Natural killer cell (primary cell): ENCODE data around the gene HSPA1A. TPM values are rescaled to one million over a fixed set of nuclear protein-coding genes. Genes with fewer than 3 reads are reported as not detected.

ENCODE experiments used
- ATAC-seq, 3 donors: fragments of 150-1000 bp in 2 of 3; fragments of 200-7000 bp in 1 of 3; cut with Tn5 transposase; 1 replicate in 1 of 3; 2 replicates in 2 of 3; pipeline ENCODE4 v1.10.0; 2021; ENCODE audit warnings: mild to moderate bottlenecking in 2 of 3, moderate library complexity in 2 of 3
- DNase-seq, 2 donors: peaks; one replicate each; pipeline versions ENCODE4 v3.0.0 to v3.0.0-alpha.2; 2013 to 2021; ENCODE audit warnings: mixed read lengths in 1 of 2
- H3K27ac ChIP-seq: one replicate; pipeline ENCODE4 v1.5.1; 2013; ENCODE audit warnings: mild to moderate bottlenecking, low read length
- H3K27me3 ChIP-seq: one replicate; pipeline ENCODE4 v1.6.1; 2013; ENCODE audit warnings: low read length; ENCODE audit not compliant: control insufficient read depth, insufficient read depth
- H3K36me3 ChIP-seq: one replicate; pipeline ENCODE4 v1.6.1; 2013; ENCODE audit warnings: low read length; ENCODE audit not compliant: control insufficient read depth, insufficient read depth
- H3K4me1 ChIP-seq: one replicate; pipeline ENCODE4 v1.6.1; 2013; ENCODE audit warnings: low read length; ENCODE audit not compliant: control insufficient read depth, insufficient read depth
- H3K4me3 ChIP-seq: one replicate; pipeline ENCODE4 v1.5.1; 2013; ENCODE audit warnings: low read length
- H3K9me3 ChIP-seq: one replicate; pipeline ENCODE4 v1.6.1; 2013; ENCODE audit warnings: low read length; ENCODE audit not compliant: control insufficient read depth, insufficient read depth
- H3K27ac Mint-ChIP-seq, 2 donors: one replicate each; pipeline ENCODE4 v1.8.0; 2022; ENCODE audit warnings: mild to moderate bottlenecking in 2 of 2, mixed read lengths in 2 of 2, moderate library complexity in 1 of 2
- H3K27me3 Mint-ChIP-seq, 2 donors: one replicate each; pipeline ENCODE4 v1.8.0; 2022; ENCODE audit warnings: low read depth in 2 of 2, mixed read lengths in 2 of 2
- H3K36me3 Mint-ChIP-seq: one replicate; pipeline ENCODE4 v1.8.0; 2022; ENCODE audit warnings: mixed read lengths
- H3K4me1 Mint-ChIP-seq, 2 donors: one replicate each; pipeline ENCODE4 v1.8.0; 2022; ENCODE audit warnings: mixed read lengths in 2 of 2
- H3K4me3 Mint-ChIP-seq: one replicate; pipeline ENCODE4 v1.8.0; 2022; ENCODE audit warnings: mild to moderate bottlenecking, moderate library complexity, mixed read lengths
- H3K9me3 Mint-ChIP-seq, 2 donors: one replicate each; pipeline ENCODE4 v1.8.0; 2022; ENCODE audit warnings: mixed read lengths in 2 of 2
- CTCF ChIP-seq: fragments of 200-600 bp; IDR thresholded peaks from one replicate; pipeline ENCODE4 v1.8.0; 2022; ENCODE audit warnings: antibody characterized with exemption
- WGBS: methylation state at CpG from one replicate; pipeline ENCODE4 v1.1.7; 2013; ENCODE audit warnings: missing lambda C conversion rate; ENCODE audit not compliant: insufficient coverage; 5-methylcytosine and 5-hydroxymethylcytosine counted together
- intact Hi-C: fragments of 100-400 bp; cut with micrococcal nuclease; formaldehyde crosslinking; loops from one replicate; pipeline ENCODE4 v1.14.2; 2022
- total RNA-seq, 4 donors: library from RNA; stranded (reverse); fragments of 120-200 nt in 1 of 4; gene quantifications; one replicate each; pipeline versions ENCODE4 v1.2.3 to v1.2.4, GENCODE V29; 2013 to 2022

Gene HSPA1A
- total RNA-seq, 3 donors from 2014 or later (not counting 1 experiment from before 2014, with no cell fraction given): 24.4 to 34.6 (median 34.5) TPM

- 93% methylated on average over 6 of the region's 6 CpGs for WGBS
- intact Hi-C loops: no loop called here
- no peak for ATAC-seq
These were observed 48.2 kb upstream of the HSPA1A start for GRCh38 chr6:31767096-31767645.

GRCh38 chr6:31768363-31769257, 46.7 kb upstream of the HSPA1A start:
- no peak overlapping the region for H3K4me3 Mint-ChIP-seq
- no peaks in the 10 kb centered on the region for H3K9me3 Mint-ChIP-seq
- Histone ChIP-seq H3K9me3 (no peaks in the 10 kb centered on the region), H3K4me3 (no peak overlapping the region), H3K27me3 (no peaks in the 10 kb centered on the region), H3K27ac (no peak overlapping the region), H3K4me1 (peaks cover 33% of the 10 kb centered on the region), H3K36me3 (no peaks in the 10 kb centered on the region)
- ATAC-seq: no peak
- intact Hi-C loops: loop anchor here (1.0 kb wide), 1 partner anchor 39 kb away; the partner anchor contains the start of gene DDAH2
- DNase-seq: no peak
- no peak overlapping the region for H3K27ac Mint-ChIP-seq
- WGBS: 96% methylated on average over 18 of the region's 18 CpGs
- TF ChIP-seq CTCF: no peak
- H3K4me1 Mint-ChIP-seq: peaks cover 6 to 28% of the 10 kb centered on the region in 2 donors
- no peaks in the 10 kb centered on the region for H3K36me3 Mint-ChIP-seq
- no peaks in the 10 kb centered on the region for H3K27me3 Mint-ChIP-seq

More at GRCh38 chr6:31767096-31767645, 48.2 kb upstream of the HSPA1A start:
- Histone ChIP-seq H3K27ac (no peak overlapping the region), H3K27me3 (no peaks in the 10 kb centered on the region), H3K9me3 (no peaks in the 10 kb centered on the region), H3K4me1 (peaks cover 19% of the 10 kb centered on the region), H3K36me3 (no peaks in the 10 kb centered on the region), H3K4me3 (no peak overlapping the region)
- Mint-ChIP-seq H3K27ac (no peak overlapping the region), H3K36me3 (no peaks in the 10 kb centered on the region), H3K4me3 (no peak overlapping the region), H3K27me3 (no peaks in the 10 kb centered on the region), H3K9me3 (no peaks in the 10 kb centered on the region), H3K4me1 (peaks cover 6 to 23% of the 10 kb centered on the region in 2 donors)
- TF ChIP-seq CTCF: no peak
- no peak for DNase-seq

GRCh38 chr6:31769684-31770371, 45.5 kb upstream of the HSPA1A start:
- Histone ChIP-seq H3K36me3 (no peaks in the 10 kb centered on the region), H3K27ac (no peak overlapping the region), H3K4me1 (peaks cover 33% of the 10 kb centered on the region), H3K27me3 (no peaks in the 10 kb centered on the region), H3K4me3 (no peak overlapping the region), H3K9me3 (no peaks in the 10 kb centered on the region)
- no peak overlapping the region for H3K4me3 Mint-ChIP-seq
- peak; percentile 72 for TF ChIP-seq CTCF
- H3K4me1 Mint-ChIP-seq: peaks cover 6 to 28% of the 10 kb centered on the region in 2 donors
- WGBS: 62% methylated on average over 10 of the region's 12 CpGs
- no peaks in the 10 kb centered on the region for H3K27me3 Mint-ChIP-seq
- intact Hi-C loops: loop anchor here (1.0 kb wide), 1 partner anchor 41 kb away; the partner anchor contains the start of gene DDAH2
- no peaks in the 10 kb centered on the region for H3K9me3 Mint-ChIP-seq
- no peaks in the 10 kb centered on the region for H3K36me3 Mint-ChIP-seq
- peak; percentile 95 to 97 (median 95) for ATAC-seq
- H3K27ac Mint-ChIP-seq: peak overlapping the region; percentile 53 to 60
- peak; percentile 80 to 88 for DNase-seq
